ENCODE results near the gene CELSR1. TPM values are rescaled to one million over a fixed set of nuclear protein-coding genes. Genes with fewer than 3 reads are reported as not detected.

CELSR1 gene
- total and polyA plus RNA-seq, 3 experiments from 2014 or later = 0.15 to 0.33 (median 0.30) TPM

GRCh38 chr22:46328797-46329196 is 208.6 kb downstream of the CELSR1 start:
- no peak overlapping the region for H3K4me3 Mint-ChIP-seq
- ChIA-PET POLR2A (no interaction called here), CTCF (interaction anchor here (0.6 kb wide), 1 partner anchor 134 kb away, joined by 3 read pairs; no protein-coding TSS in a partner anchor)
- no peak overlapping the region for H3K27ac ChIP-seq (ENCODE audit: low read depth, low read length)
- no peaks in the 10 kb centered on the region for H3K27me3 ChIP-seq (ENCODE audit: insufficient read depth, low read length, poor library complexity, severe bottlenecking)
- no peaks in the 10 kb centered on the region for H3K9me3 ChIP-seq (ENCODE audit: low read length)
- H3K4me1 Mint-ChIP-seq = no peaks in the 10 kb centered on the region
- no peak overlapping the region for H3K27ac Mint-ChIP-seq
- peak in 1 of 5 donors; percentile 19 for DNase-seq
- no peak overlapping the region for H3K4me3 ChIP-seq (ENCODE audit: low read length)
- H3K36me3 ChIP-seq (ENCODE audit: insufficient read depth, low read length) = no peaks in the 10 kb centered on the region
- H3K27me3 Mint-ChIP-seq = no peaks in the 10 kb centered on the region
- no peaks in the 10 kb centered on the region for H3K4me1 ChIP-seq (ENCODE audit: insufficient read depth, low read length)
- H3K36me3 Mint-ChIP-seq = no peaks in the 10 kb centered on the region
- no peaks in the 10 kb centered on the region for H3K9me3 Mint-ChIP-seq

- H3K27ac Mint-ChIP-seq = no peak overlapping the region
- DNase-seq = peak in 1 of 5 donors; percentile 26
- no peaks in the 10 kb centered on the region for H3K9me3 Mint-ChIP-seq
- no peaks in the 10 kb centered on the region for H3K36me3 Mint-ChIP-seq
- ChIA-PET POLR2A (no interaction called here), CTCF (no interaction called here)
- H3K4me1 Mint-ChIP-seq = no peaks in the 10 kb centered on the region
- no peak overlapping the region for H3K4me3 Mint-ChIP-seq
- no peaks in the 10 kb centered on the region for H3K27me3 Mint-ChIP-seq
- H3K4me1 ChIP-seq (ENCODE audit: insufficient read depth, low read length) = no peaks in the 10 kb centered on the region
- no peak overlapping the region for H3K4me3 ChIP-seq (ENCODE audit: low read length)
- H3K27ac ChIP-seq (ENCODE audit: low read depth, low read length) = no peak overlapping the region
- no peaks in the 10 kb centered on the region for H3K36me3 ChIP-seq (ENCODE audit: insufficient read depth, low read length)
- H3K9me3 ChIP-seq (ENCODE audit: low read length) = no peaks in the 10 kb centered on the region
- no peaks in the 10 kb centered on the region for H3K27me3 ChIP-seq (ENCODE audit: insufficient read depth, low read length, poor library complexity, severe bottlenecking)
Observed at GRCh38 chr22:46327691-46328465, 209.5 kb downstream of the CELSR1 start.

DNA sequence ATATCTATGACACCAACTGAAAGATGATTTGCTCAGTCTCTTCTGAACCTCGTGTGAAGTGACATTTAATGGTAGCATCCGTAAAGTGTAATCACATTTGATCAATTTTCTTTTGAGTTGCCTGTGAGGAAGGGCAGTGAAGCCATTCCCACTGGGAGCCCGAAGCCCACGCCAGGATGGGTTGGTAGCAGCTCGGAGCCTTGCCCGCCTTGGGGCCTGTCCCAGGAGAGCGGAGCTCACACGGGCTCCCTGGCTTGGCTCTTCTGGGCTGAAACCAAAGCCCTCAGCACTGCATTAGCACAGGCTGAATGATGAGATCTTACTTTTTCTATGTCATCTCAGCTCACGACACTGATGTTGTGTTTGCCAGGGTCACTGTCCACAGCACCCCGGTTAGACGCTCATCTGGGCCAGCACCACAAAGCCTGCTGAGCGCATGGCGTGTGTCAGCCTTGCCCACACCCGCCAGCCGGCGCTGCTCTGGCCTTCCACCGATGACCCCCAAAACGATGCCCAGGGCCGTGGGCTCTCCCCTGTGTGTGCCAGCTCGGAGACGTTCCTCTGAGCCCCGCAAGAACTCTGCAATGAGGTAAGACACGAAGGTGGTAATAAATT is 211.2 kb downstream of the CELSR1 start:
- peak in 1 of 5 donors; percentile 13 for DNase-seq
- no peaks in the 10 kb centered on the region for H3K4me1 ChIP-seq (ENCODE audit: insufficient read depth, low read length)
- no peak overlapping the region for H3K4me3 ChIP-seq (ENCODE audit: low read length)
- H3K27ac ChIP-seq (ENCODE audit: low read depth, low read length) = no peak overlapping the region
- Mint-ChIP-seq H3K4me3 (no peak overlapping the region), H3K4me1 (no peaks in the 10 kb centered on the region), H3K9me3 (no peaks in the 10 kb centered on the region), H3K36me3 (no peaks in the 10 kb centered on the region), H3K27me3 (no peaks in the 10 kb centered on the region), H3K27ac (no peak overlapping the region)
- CTCF ChIA-PET = interaction anchor here (1.7 kb wide), 1 partner anchor 204 kb away, joined by 6 read pairs; no protein-coding TSS in a partner anchor
- no peaks in the 10 kb centered on the region for H3K36me3 ChIP-seq (ENCODE audit: insufficient read depth, low read length)
- POLR2A ChIA-PET = no interaction called here
- H3K9me3 ChIP-seq (ENCODE audit: low read length) = no peaks in the 10 kb centered on the region
- no peaks in the 10 kb centered on the region for H3K27me3 ChIP-seq (ENCODE audit: insufficient read depth, low read length, poor library complexity, severe bottlenecking)

DNA sequence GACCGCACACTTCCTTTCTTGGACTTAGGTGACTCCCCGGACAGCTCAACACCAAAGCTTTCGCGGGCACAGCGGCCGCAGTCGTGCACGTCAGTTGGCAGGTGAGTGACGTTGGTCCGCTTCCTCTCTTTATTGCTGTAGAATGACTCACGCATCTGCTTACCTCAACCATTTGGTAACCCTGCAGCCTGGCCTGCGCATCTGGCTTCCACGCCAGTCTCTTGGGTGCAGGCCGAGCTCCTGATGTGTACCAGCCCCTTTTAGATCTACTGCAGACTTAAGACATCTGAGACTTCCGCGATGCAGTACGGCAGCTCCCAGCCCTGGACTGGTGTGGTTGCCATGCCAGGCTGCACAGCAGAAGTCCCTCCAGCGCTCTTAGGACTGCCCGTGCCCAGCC is 214.3 kb downstream of the CELSR1 start:
- no peak overlapping the region for H3K27ac ChIP-seq (ENCODE audit: low read depth, low read length)
- CTCF ChIA-PET = interaction anchor here (1.4 kb wide), 1 partner anchor 201 kb away, joined by 5 read pairs; no protein-coding TSS in a partner anchor
- H3K4me1 Mint-ChIP-seq = no peaks in the 10 kb centered on the region
- H3K27me3 ChIP-seq (ENCODE audit: insufficient read depth, low read length, poor library complexity, severe bottlenecking) = no peaks in the 10 kb centered on the region
- H3K36me3 ChIP-seq (ENCODE audit: insufficient read depth, low read length) = no peaks in the 10 kb centered on the region
- H3K4me3 Mint-ChIP-seq = no peak overlapping the region
- H3K4me3 ChIP-seq (ENCODE audit: low read length) = no peak overlapping the region
- H3K36me3 Mint-ChIP-seq = no peaks in the 10 kb centered on the region
- H3K9me3 ChIP-seq (ENCODE audit: low read length) = no peaks in the 10 kb centered on the region
- POLR2A ChIA-PET = no interaction called here
- H3K4me1 ChIP-seq (ENCODE audit: insufficient read depth, low read length) = no peaks in the 10 kb centered on the region
- peaks cover 0 to 1% of the 10 kb centered on the region in 2 donors for H3K27me3 Mint-ChIP-seq
- H3K9me3 Mint-ChIP-seq = no peaks in the 10 kb centered on the region
- DNase-seq = peak in 1 of 5 donors; percentile 21
- no peak overlapping the region for H3K27ac Mint-ChIP-seq

- Histone ChIP-seq H3K9me3 (ENCODE audit: low read length) (no peaks in the 10 kb centered on the region), H3K4me3 (ENCODE audit: low read length) (no peak overlapping the region), H3K27ac (ENCODE audit: low read depth, low read length) (no peak overlapping the region), H3K27me3 (ENCODE audit: insufficient read depth, low read length, poor library complexity, severe bottlenecking) (no peaks in the 10 kb centered on the region), H3K36me3 (ENCODE audit: insufficient read depth, low read length) (no peaks in the 10 kb centered on the region), H3K4me1 (ENCODE audit: insufficient read depth, low read length) (no peaks in the 10 kb centered on the region)
- peak in 1 of 5 donors; percentile 45 for DNase-seq
- Mint-ChIP-seq H3K27me3 (peaks cover 0 to 1% of the 10 kb centered on the region in 2 donors), H3K4me3 (no peak overlapping the region), H3K9me3 (no peaks in the 10 kb centered on the region), H3K36me3 (no peaks in the 10 kb centered on the region), H3K4me1 (no peaks in the 10 kb centered on the region), H3K27ac (no peak overlapping the region)
- POLR2A ChIA-PET = no interaction called here
- CTCF ChIA-PET = interaction anchor here (1.4 kb wide), 1 partner anchor 201 kb away, joined by 5 read pairs; no protein-coding TSS in a partner anchor
Observed at GRCh38 chr22:46322711-46323110, 214.7 kb downstream of the CELSR1 start.

DNA sequence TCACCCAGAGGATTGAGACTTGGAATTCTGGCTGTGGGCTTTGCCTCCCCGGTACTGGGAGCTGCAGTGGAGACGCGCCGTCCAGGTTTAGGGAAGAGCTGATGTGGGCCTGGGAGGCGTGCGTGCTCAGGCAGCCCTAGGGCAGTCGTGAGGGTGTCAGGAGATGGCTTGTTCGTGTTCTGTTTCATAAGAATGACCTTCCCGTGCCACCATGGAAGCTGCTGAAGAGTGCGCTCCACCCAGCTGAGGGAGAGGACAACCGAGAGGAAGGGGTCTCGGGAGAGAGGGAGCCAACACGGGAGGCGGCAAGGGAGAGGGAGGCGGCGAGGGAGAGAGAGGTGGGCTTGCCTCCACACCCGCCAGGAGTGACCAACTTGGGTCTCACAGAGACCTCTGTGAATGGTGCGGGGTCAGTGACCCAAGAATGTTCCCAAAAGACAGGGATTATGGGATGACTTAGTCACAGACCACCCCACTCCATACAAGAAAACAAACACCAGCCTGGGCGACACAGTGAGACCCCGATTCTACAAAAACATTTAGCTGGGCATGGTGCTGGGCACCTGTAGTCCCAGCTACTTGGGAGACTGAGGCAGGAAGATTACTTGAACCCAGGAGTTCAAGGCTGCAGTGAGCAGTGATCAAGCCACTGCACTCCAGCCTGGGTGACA is 216.6 kb downstream of the CELSR1 start:
- Mint-ChIP-seq H3K9me3 (no peaks in the 10 kb centered on the region), H3K27me3 (peaks cover 0 to 1% of the 10 kb centered on the region in 2 donors), H3K4me3 (no peak overlapping the region), H3K4me1 (no peaks in the 10 kb centered on the region), H3K27ac (peak overlapping the region in 2 of 8 donors; percentile 70 to 91), H3K36me3 (no peaks in the 10 kb centered on the region)
- ChIA-PET CTCF (interaction anchor here (0.7 to 4.2 kb wide), 2 partner anchors 9 to 199 kb away, joined by 3 to 18 read pairs; no protein-coding TSS in a partner anchor), POLR2A (no interaction called here)
- H3K4me3 ChIP-seq (ENCODE audit: low read length) = no peak overlapping the region
- no peak for DNase-seq
- H3K9me3 ChIP-seq (ENCODE audit: low read length) = no peaks in the 10 kb centered on the region
- no peaks in the 10 kb centered on the region for H3K4me1 ChIP-seq (ENCODE audit: insufficient read depth, low read length)
- no peak overlapping the region for H3K27ac ChIP-seq (ENCODE audit: low read depth, low read length)
- no peaks in the 10 kb centered on the region for H3K36me3 ChIP-seq (ENCODE audit: insufficient read depth, low read length)
- no peaks in the 10 kb centered on the region for H3K27me3 ChIP-seq (ENCODE audit: insufficient read depth, low read length, poor library complexity, severe bottlenecking)

GRCh38 chr22:46320166-46320710 is 217.2 kb downstream of the CELSR1 start:
- Mint-ChIP-seq H3K4me3 (no peak overlapping the region), H3K27me3 (peaks cover 0 to 1% of the 10 kb centered on the region in 2 donors), H3K27ac (peak overlapping the region in 1 of 8 donors; percentile 58), H3K36me3 (no peaks in the 10 kb centered on the region), H3K9me3 (no peaks in the 10 kb centered on the region), H3K4me1 (no peaks in the 10 kb centered on the region)
- H3K4me1 ChIP-seq (ENCODE audit: insufficient read depth, low read length) = no peaks in the 10 kb centered on the region
- CTCF ChIA-PET = interaction anchor here (4.2 kb wide), 1 partner anchor 198 kb away, joined by 18 read pairs; no protein-coding TSS in a partner anchor
- no peaks in the 10 kb centered on the region for H3K9me3 ChIP-seq (ENCODE audit: low read length)
- H3K36me3 ChIP-seq (ENCODE audit: insufficient read depth, low read length) = no peaks in the 10 kb centered on the region
- H3K27ac ChIP-seq (ENCODE audit: low read depth, low read length) = no peak overlapping the region
- no peaks in the 10 kb centered on the region for H3K27me3 ChIP-seq (ENCODE audit: insufficient read depth, low read length, poor library complexity, severe bottlenecking)
- POLR2A ChIA-PET = no interaction called here
- H3K4me3 ChIP-seq (ENCODE audit: low read length) = no peak overlapping the region
- DNase-seq = no peak
